GM21390 (cell line): ENCODE measurements around the gene CCR6.
"Not testable (repeated sequence)": the region's sequence is repeated elsewhere in the genome, so short reads cannot be mapped to it uniquely, and the experiment has no call there.

Experiments
- ATAC-seq: cut with Tn5 transposase; IDR thresholded peaks from one replicate; pipeline ENCODE4 v1.9.1; 2021; ENCODE audit not compliant: unreplicated experiment

The CCR6 gene

GRCh38 chr6:167122827-167123657, at the start of gene CCR6:
CCR6 (plus strand) TSS chr6:167123096; CDS start chr6:167136135, 13,039 bp downstream.
- no peak for ATAC-seq

GRCh38 chr6:167073679-167074274, 49.1 kb upstream of the CCR6 start:
- no peak for ATAC-seq

GRCh38 chr6:167077241-167077932, 45.5 kb upstream of the CCR6 start:
- ATAC-seq = no peak

GRCh38 chr6:167078745-167079144, 44.2 kb upstream of the CCR6 start:
- ATAC-seq = no peak

GRCh38 chr6:167079853-167080297, 43.0 kb upstream of the CCR6 start:
- peak; percentile 99 for ATAC-seq

- no peak for ATAC-seq
These were observed 35.0 kb upstream of the CCR6 start for GRCh38 chr6:167087857-167088354.

- not testable (repeated sequence) for ATAC-seq
These were observed 34.2 kb upstream of the CCR6 start for GRCh38 chr6:167088741-167089140.

GRCh38 chr6:167089243-167090142, 33.4 kb upstream of the CCR6 start:
- no peak for ATAC-seq

- ATAC-seq = no peak
These were observed 32.7 kb upstream of the CCR6 start for GRCh38 chr6:167090171-167090570.

GRCh38 chr6:167091026-167091804, 31.7 kb upstream of the CCR6 start:
- ATAC-seq = no peak

GRCh38 chr6:167091805-167092107, 31.1 kb upstream of the CCR6 start:
- ATAC-seq = no peak

- no peak for ATAC-seq
These were observed 30.1 kb upstream of the CCR6 start for GRCh38 chr6:167092672-167093339.

GRCh38 chr6:167093406-167093921, 29.4 kb upstream of the CCR6 start:
- ATAC-seq = no peak

- ATAC-seq = peak; percentile 42
These were observed 28.9 kb upstream of the CCR6 start for GRCh38 chr6:167093922-167094432.

GRCh38 chr6:167094436-167094819, 28.5 kb upstream of the CCR6 start:
- peak; percentile 28 for ATAC-seq

- ATAC-seq = peak; percentile 51
These were observed 27.9 kb upstream of the CCR6 start for GRCh38 chr6:167094820-167095637.

- no peak for ATAC-seq
These were observed 27.0 kb upstream of the CCR6 start for GRCh38 chr6:167095888-167096287.

GRCh38 chr6:167096991-167097390, 25.9 kb upstream of the CCR6 start:
- ATAC-seq = no peak
